GM04503 (cell line): Measurements from ENCODE around the gene USF2.

ENCODE experiments used
- DNase-seq: peaks from one replicate; pipeline ENCODE4 v3.0.0-alpha.2; 2012; ENCODE audit warnings: low read depth

The USF2 gene

GRCh38 chr19:35265126-35265899, 3.4 kb upstream of the USF2 start:
- no peak for DNase-seq

GRCh38 chr19:35265900-35266519, 2.8 kb upstream of the USF2 start:
- no peak for DNase-seq

GRCh38 chr19:35266520-35267352, 2.0 kb upstream of the USF2 start:
- DNase-seq: no peak

- no peak for DNase-seq
These were observed 1.4 kb upstream of the USF2 start for GRCh38 chr19:35267353-35267817.

GRCh38 chr19:35267818-35268535, 785 bp upstream of the USF2 start:
- DNase-seq: peak; percentile 9

- DNase-seq: no peak
These were observed 816 bp downstream of the USF2 start for GRCh38 chr19:35269438-35270117.

- DNase-seq: no peak
These were observed 1.6 kb downstream of the USF2 start for GRCh38 chr19:35270381-35270811.

- no peak for DNase-seq
These were observed 2.8 kb downstream of the USF2 start for GRCh38 chr19:35271546-35271945.

GRCh38 chr19:35272122-35272719, 3.5 kb downstream of the USF2 start:
- DNase-seq: no peak

GRCh38 chr19:35272954-35273649, 4.3 kb downstream of the USF2 start:
- DNase-seq: no peak

GRCh38 chr19:35273686-35274259, 5.0 kb downstream of the USF2 start:
- DNase-seq: no peak

- no peak for DNase-seq
These were observed 5.6 kb downstream of the USF2 start for GRCh38 chr19:35274323-35274722.

- no peak for DNase-seq
These were observed 8.0 kb downstream of the USF2 start for GRCh38 chr19:35276706-35277281.

GRCh38 chr19:35278578-35279284, 10.0 kb downstream of the USF2 start:
- no peak for DNase-seq

GRCh38 chr19:35279374-35279773, 10.6 kb downstream of the USF2 start:
- no peak for DNase-seq

GRCh38 chr19:35279985-35280821, 11.4 kb downstream of the USF2 start:
- DNase-seq: no peak

GRCh38 chr19:35281303-35281702, 12.5 kb downstream of the USF2 start:
- no peak for DNase-seq
